ENCODE measurements around the gene PERM1. TPM values are rescaled to one million over a fixed set of nuclear protein-coding genes. Genes with fewer than 3 reads are reported as not detected.
A peak's percentile ranks its signal among the peaks of the same experiment; 100 is the strongest.

Gene PERM1
- total and polyA plus RNA-seq, 9 of the 15 experiments (the other 6 are each of a cell fraction or from before 2014, with no cell fraction given) = not detected

GRCh38 chr1:1000357-1001056 is 18.6 kb upstream of the PERM1 start (continued):
- TF ChIP-seq ZBTB33 (CRISPR knock-in tag; IDR thresholded peaks at IDR 0.05) (peak; percentile 91), JUNB (CRISPR knock-in tag; conservative IDR thresholded peaks at IDR 0.05) (peak; percentile 100), TBL1XR1 (IDR thresholded peaks at IDR 0.05; ENCODE audit: low read length in 2 of 2) (peak; percentile 78 to 99; a peak in 3 of 4 replicates), MTA2 (IDR thresholded peaks at IDR 0.05; ENCODE audit: low read depth) (0 out of 2 replicates have a peak, but pooled peaks have one; percentile 6), NR2C2 (CRISPR knock-in tag; IDR thresholded peaks at IDR 0.05) (peak; percentile 91), NR2C2 (tag; IDR thresholded peaks at IDR 0.05) (peak; percentile 51; the same call in 1 of the 2 replicates), RBFOX2 (IDR thresholded peaks at IDR 0.05; ENCODE audit: low read depth, low read length) (peak; percentile 95), MTA1 (IDR thresholded peaks at IDR 0.05; ENCODE audit: borderline replicate concordance) (peak; percentile 91), BMI1 (IDR thresholded peaks at IDR 0.05; ENCODE audit: low read length) (no peak), ATF1 (CRISPR knock-in tag; IDR thresholded peaks at IDR 0.05) (peak; percentile 96), ATF1 (tag; IDR thresholded peaks at IDR 0.05) (peak; percentile 100), FOXM1 (IDR thresholded peaks at IDR 0.05; ENCODE audit: low read depth) (no peak), FOXM1 (CRISPR knock-in tag; IDR thresholded peaks at IDR 0.05; ENCODE audit: low read depth) (peak; percentile 98), ZNF589 (CRISPR knock-in tag; IDR thresholded peaks at IDR 0.05; ENCODE audit: low read depth) (peak; percentile 50; the same call in 1 of the 2 replicates), ZNF41 (CRISPR knock-in tag; conservative IDR thresholded peaks at IDR 0.05) (peak; percentile 21; the same call in 1 of the 2 replicates), ATF2 (CRISPR knock-in tag; IDR thresholded peaks at IDR 0.05) (peak; percentile 100), ZNF592 (IDR thresholded peaks at IDR 0.05) (peak; percentile 83), ZNF174 (CRISPR knock-in tag; IDR thresholded peaks at IDR 0.05) (no peak), ELF2 (CRISPR knock-in tag; IDR thresholded peaks at IDR 0.05) (no peak; the same call in 1 of the 2 replicates), ZC3H11A (IDR thresholded peaks at IDR 0.05; ENCODE audit: low read depth, low read length) (0 out of 2 replicates have a peak, but pooled peaks have one; percentile 78)
- TF ChIP-seq, protein P1, sequence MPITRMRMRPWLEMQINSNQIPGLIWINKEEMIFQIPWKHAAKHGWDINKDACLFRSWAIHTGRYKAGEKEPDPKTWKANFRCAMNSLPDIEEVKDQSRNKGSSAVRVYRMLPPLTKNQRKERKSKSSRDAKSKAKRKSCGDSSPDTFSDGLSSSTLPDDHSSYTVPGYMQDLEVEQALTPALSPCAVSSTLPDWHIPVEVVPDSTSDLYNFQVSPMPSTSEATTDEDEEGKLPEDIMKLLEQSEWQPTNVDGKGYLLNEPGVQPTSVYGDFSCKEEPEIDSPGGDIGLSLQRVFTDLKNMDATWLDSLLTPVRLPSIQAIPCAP (CRISPR knock-in tag; IDR thresholded peaks at IDR 0.05; ENCODE audit: borderline replicate concordance) = 0 out of 2 replicates have a peak, but pooled peaks have one; percentile 68

All from K562 (cell line).